Medulla oblongata (tissue), 1 donor: ENCODE results near the gene PCDH9.

Experiments used
- DNase-seq: peaks from one replicate; pipeline ENCODE4 v3.0.0-alpha.2; 2015; ENCODE audit errors: extremely low spot score

PCDH9 gene

GRCh38 chr13:67156723-67157060 lies 73.4 kb downstream of the PCDH9 start:
- DNase-seq: no peak

GRCh38 chr13:67155898-67156722 lies 74.0 kb downstream of the PCDH9 start:
- DNase-seq: peak; percentile 79

- no peak for DNase-seq
Observed at GRCh38 chr13:67152085-67152484, 78.1 kb downstream of the PCDH9 start.

GRCh38 chr13:67151652-67152051 lies 78.5 kb downstream of the PCDH9 start:
- no peak for DNase-seq

- DNase-seq: no peak
Observed at GRCh38 chr13:67150608-67151007, 79.5 kb downstream of the PCDH9 start.

- DNase-seq: no peak
Observed at GRCh38 chr13:67148161-67148571, 82.0 kb downstream of the PCDH9 start.

- DNase-seq: no peak
Observed at GRCh38 chr13:67147342-67148133, 82.6 kb downstream of the PCDH9 start.

GRCh38 chr13:67146523-67147130 lies 83.5 kb downstream of the PCDH9 start:
- no peak for DNase-seq

- DNase-seq: no peak
Observed at GRCh38 chr13:67145950-67146349, 84.2 kb downstream of the PCDH9 start.

- DNase-seq: no peak
Observed at GRCh38 chr13:67143544-67144115, 86.5 kb downstream of the PCDH9 start.

- no peak for DNase-seq
Observed at GRCh38 chr13:67140006-67140405, 90.1 kb downstream of the PCDH9 start.

- DNase-seq: no peak
Observed at GRCh38 chr13:67139551-67139950, 90.6 kb downstream of the PCDH9 start.

GRCh38 chr13:67138970-67139369 lies 91.2 kb downstream of the PCDH9 start:
- DNase-seq: no peak

- DNase-seq: no peak
Observed at GRCh38 chr13:67137044-67137735, 92.9 kb downstream of the PCDH9 start.

- no peak for DNase-seq
Observed at GRCh38 chr13:67136157-67136556, 94.0 kb downstream of the PCDH9 start.

- no peak for DNase-seq
Observed at GRCh38 chr13:67135356-67135755, 94.8 kb downstream of the PCDH9 start.

GRCh38 chr13:67134417-67135129 lies 95.6 kb downstream of the PCDH9 start:
- no peak for DNase-seq

GRCh38 chr13:67133476-67133875 lies 96.7 kb downstream of the PCDH9 start:
- no peak for DNase-seq

- DNase-seq: no peak
Observed at GRCh38 chr13:67131393-67131792, 98.7 kb downstream of the PCDH9 start.

GRCh38 chr13:67130444-67130843 lies 99.7 kb downstream of the PCDH9 start:
- DNase-seq: no peak

- DNase-seq: no peak
Observed at GRCh38 chr13:67128136-67128535, 102.0 kb downstream of the PCDH9 start.
